ENCODE data around the gene PHACTR2.

The PHACTR2 gene

DNA sequence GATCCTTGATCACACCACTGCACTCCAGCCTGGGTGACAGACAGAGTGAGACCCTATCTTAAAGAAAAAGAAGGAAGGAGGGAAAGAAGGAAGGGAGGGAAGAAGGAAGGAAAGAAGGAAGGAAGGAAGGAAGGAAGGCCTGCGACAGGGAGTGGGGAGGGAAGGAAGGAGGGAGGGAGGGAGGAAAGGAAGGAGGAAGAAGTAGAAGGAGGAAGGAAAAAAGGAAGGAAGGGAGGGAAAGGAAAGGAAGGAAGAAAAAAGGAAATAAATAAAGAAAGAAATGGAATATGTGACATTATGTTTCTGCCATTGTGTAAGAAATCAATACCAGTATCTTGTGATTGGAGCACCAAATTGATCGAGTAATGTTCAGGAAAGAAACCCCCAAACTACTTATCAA lies 16.2 kb downstream of the PHACTR2 start:
- TF ChIP-seq CREB1 (IDR thresholded peaks at IDR 0.05; ENCODE audit: low read depth) (no peak), TEAD4 (IDR thresholded peaks at IDR 0.05) (no peak), EGR1 (IDR thresholded peaks at IDR 0.05) (no peak)

- TF ChIP-seq TCF12 (IDR thresholded peaks at IDR 0.05; ENCODE audit: low read depth) (no peak), ZBTB7A (IDR thresholded peaks at IDR 0.05; ENCODE audit: low read depth) (no peak), RAD21 (IDR thresholded peaks at IDR 0.05; ENCODE audit: low read depth) (no peak), EP300 (IDR thresholded peaks at IDR 0.05; ENCODE audit: borderline replicate concordance) (no peak), TEAD4 (IDR thresholded peaks at IDR 0.05) (no peak), CEBPB (IDR thresholded peaks at IDR 0.05) (no peak), TAF1 (IDR thresholded peaks at IDR 0.05; ENCODE audit: low read depth) (no peak), YY1 (IDR thresholded peaks at IDR 0.05; ENCODE audit: low read depth) (no peak), REST (IDR thresholded peaks at IDR 0.05; ENCODE audit: low read depth) (no peak), CREB1 (IDR thresholded peaks at IDR 0.05; ENCODE audit: low read depth) (no peak), NFIC (IDR thresholded peaks at IDR 0.05) (no peak), FOXM1 (IDR thresholded peaks at IDR 0.05; ENCODE audit: borderline replicate concordance, low read depth) (no peak), EGR1 (IDR thresholded peaks at IDR 0.05) (no peak)
- TF ChIP-seq, protein P1, sequence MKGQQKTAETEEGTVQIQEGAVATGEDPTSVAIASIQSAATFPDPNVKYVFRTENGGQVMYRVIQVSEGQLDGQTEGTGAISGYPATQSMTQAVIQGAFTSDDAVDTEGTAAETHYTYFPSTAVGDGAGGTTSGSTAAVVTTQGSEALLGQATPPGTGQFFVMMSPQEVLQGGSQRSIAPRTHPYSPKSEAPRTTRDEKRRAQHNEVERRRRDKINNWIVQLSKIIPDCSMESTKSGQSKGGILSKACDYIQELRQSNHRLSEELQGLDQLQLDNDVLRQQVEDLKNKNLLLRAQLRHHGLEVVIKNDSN (IDR thresholded peaks at IDR 0.05), result no peak
- TF ChIP-seq, protein P2, sequence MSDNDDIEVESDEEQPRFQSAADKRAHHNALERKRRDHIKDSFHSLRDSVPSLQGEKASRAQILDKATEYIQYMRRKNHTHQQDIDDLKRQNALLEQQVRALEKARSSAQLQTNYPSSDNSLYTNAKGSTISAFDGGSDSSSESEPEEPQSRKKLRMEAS (IDR thresholded peaks at IDR 0.05), result no peak
Measured at GRCh38 chr6:143694560-143694959, 16.8 kb downstream of the PHACTR2 start.

- TF ChIP-seq REST (IDR thresholded peaks at IDR 0.05; ENCODE audit: low read depth) (no peak), EGR1 (IDR thresholded peaks at IDR 0.05) (no peak), RAD21 (IDR thresholded peaks at IDR 0.05; ENCODE audit: low read depth) (no peak), TCF12 (IDR thresholded peaks at IDR 0.05; ENCODE audit: low read depth) (no peak), CREB1 (IDR thresholded peaks at IDR 0.05; ENCODE audit: low read depth) (no peak), EP300 (IDR thresholded peaks at IDR 0.05; ENCODE audit: borderline replicate concordance) (no peak), NFIC (IDR thresholded peaks at IDR 0.05) (no peak), YY1 (IDR thresholded peaks at IDR 0.05; ENCODE audit: low read depth) (no peak), TAF1 (IDR thresholded peaks at IDR 0.05; ENCODE audit: low read depth) (no peak), TEAD4 (IDR thresholded peaks at IDR 0.05) (no peak), CEBPB (IDR thresholded peaks at IDR 0.05) (no peak), FOXM1 (IDR thresholded peaks at IDR 0.05; ENCODE audit: borderline replicate concordance, low read depth) (no peak), ZBTB7A (IDR thresholded peaks at IDR 0.05; ENCODE audit: low read depth) (no peak)
- TF ChIP-seq, protein P2 (IDR thresholded peaks at IDR 0.05), result no peak
- TF ChIP-seq, protein P1 (IDR thresholded peaks at IDR 0.05), result no peak
Measured at GRCh38 chr6:143695130-143695968, 17.6 kb downstream of the PHACTR2 start.

DNA sequence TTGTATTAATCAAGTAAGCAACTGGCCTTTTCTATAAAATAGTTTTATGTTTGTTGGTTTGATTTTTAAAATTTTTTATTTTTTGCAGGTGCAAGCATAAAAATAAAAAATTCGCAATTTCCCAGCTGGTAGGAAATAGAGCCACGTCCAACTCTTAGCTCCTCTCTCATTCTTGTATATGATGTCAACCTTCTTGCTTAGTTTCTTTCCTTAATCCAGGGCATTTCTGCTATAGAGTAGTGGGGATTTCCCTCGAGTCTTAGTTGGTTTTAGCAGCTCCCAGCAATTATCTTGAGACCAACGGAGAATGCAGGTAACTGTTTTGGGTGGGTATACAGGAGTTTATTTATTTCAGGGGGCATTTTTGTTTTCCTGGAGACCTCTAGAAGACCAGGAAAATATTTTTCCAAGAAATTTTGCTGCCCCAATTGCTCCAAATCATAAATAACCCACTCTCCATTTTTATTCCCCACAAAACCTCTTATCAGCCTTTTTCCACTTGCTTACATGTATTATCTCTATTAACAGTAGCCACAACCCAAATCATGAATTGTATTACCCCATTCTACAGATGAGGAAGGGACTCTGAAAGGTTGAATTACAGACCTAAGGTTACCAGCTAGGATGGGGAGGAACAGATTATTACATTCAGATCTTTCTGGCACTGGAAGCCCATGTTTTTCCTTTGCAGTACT lies 18.4 kb downstream of the PHACTR2 start:
- TF ChIP-seq TEAD4 (IDR thresholded peaks at IDR 0.05), result no peak

DNA sequence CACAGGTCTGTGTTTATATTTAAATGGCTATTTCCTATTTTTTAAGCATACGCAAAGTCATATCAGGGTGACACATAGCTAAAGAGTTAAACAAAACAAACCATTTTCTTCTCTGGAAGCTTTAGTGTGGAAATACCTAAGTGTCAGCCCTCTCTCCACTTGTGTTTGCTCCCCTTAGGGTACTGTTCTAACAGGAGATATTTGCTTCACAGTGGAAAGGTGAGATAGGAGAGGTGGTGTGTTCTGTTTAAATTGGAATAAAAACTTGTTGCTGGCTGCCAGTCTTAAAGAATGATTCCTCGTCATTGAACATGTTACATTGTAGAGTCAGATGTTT lies 18.9 kb downstream of the PHACTR2 start:
- TF ChIP-seq NFIC (IDR thresholded peaks at IDR 0.05) (no peak), FOXM1 (IDR thresholded peaks at IDR 0.05; ENCODE audit: borderline replicate concordance, low read depth) (no peak), YY1 (IDR thresholded peaks at IDR 0.05; ENCODE audit: low read depth) (no peak), RAD21 (IDR thresholded peaks at IDR 0.05; ENCODE audit: low read depth) (no peak), CREB1 (IDR thresholded peaks at IDR 0.05; ENCODE audit: low read depth) (no peak)
- TF ChIP-seq, protein P1 (IDR thresholded peaks at IDR 0.05), result no peak

Measured in Ishikawa (cell line).